HG03097 (cell line): ENCODE data around the gene C22orf31.

Experiments
- ATAC-seq: cut with Tn5 transposase; IDR thresholded peaks from one replicate; pipeline ENCODE4 v1.9.1; 2021; ENCODE audit not compliant: unreplicated experiment, low FRiP score

Gene C22orf31

GRCh38 chr22:29030618-29031226 is 30.9 kb downstream of the C22orf31 start:
- ATAC-seq, result no peak

- ATAC-seq, result no peak
These were observed 31.5 kb downstream of the C22orf31 start for GRCh38 chr22:29030016-29030617.

GRCh38 chr22:29029202-29030000 is 32.2 kb downstream of the C22orf31 start:
- no peak for ATAC-seq

- ATAC-seq, result no peak
These were observed 33.2 kb downstream of the C22orf31 start for GRCh38 chr22:29028468-29028867.

GRCh38 chr22:29026579-29026978 is 35.1 kb downstream of the C22orf31 start:
- no peak for ATAC-seq

GRCh38 chr22:29023172-29023796 is 38.3 kb downstream of the C22orf31 start:
- no peak for ATAC-seq

GRCh38 chr22:29022101-29022817 is 39.4 kb downstream of the C22orf31 start:
- ATAC-seq, result no peak

DNA sequence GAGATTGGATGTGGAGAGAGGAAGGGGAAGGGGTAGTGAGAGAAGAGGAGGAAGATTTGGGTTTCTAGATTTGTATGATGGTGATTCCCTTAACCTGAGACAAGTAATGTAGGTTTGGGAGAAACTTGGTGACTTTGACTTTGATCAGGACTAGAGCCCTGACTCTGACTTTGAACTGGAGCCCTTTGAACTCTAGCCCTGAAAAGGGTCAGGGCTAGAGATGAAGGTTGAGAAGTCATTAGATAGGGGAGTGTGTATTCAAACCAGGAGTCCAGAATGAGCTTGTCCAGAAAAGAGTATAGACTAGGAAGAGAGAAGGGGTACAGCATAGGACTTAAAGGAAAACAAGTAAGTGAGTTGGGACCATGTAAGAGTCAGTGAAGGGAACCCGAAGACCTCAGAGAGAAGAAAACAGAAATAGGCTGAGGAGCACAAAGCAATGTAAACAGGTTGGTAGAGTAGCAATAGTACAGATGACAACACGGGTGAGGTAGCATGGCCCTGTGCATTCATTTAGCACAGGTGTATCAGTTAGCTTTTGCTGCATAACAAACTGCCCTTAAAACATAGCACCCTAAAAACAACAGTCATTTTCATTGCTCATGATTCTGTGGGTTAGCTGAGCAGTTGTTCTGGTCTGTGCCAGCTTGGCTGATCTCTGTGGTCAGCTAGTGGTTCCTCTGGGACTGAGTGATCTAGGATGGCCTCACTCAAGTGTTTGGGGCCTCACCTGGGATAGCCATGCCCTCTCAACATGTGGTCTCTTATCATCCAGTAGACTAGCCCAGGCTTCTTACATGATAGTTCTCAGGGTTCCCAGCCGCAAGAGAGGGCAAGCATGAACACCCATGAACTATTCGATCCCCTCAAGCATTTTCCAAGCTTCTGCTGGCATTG is 43.1 kb downstream of the C22orf31 start:
- no peak for ATAC-seq

DNA sequence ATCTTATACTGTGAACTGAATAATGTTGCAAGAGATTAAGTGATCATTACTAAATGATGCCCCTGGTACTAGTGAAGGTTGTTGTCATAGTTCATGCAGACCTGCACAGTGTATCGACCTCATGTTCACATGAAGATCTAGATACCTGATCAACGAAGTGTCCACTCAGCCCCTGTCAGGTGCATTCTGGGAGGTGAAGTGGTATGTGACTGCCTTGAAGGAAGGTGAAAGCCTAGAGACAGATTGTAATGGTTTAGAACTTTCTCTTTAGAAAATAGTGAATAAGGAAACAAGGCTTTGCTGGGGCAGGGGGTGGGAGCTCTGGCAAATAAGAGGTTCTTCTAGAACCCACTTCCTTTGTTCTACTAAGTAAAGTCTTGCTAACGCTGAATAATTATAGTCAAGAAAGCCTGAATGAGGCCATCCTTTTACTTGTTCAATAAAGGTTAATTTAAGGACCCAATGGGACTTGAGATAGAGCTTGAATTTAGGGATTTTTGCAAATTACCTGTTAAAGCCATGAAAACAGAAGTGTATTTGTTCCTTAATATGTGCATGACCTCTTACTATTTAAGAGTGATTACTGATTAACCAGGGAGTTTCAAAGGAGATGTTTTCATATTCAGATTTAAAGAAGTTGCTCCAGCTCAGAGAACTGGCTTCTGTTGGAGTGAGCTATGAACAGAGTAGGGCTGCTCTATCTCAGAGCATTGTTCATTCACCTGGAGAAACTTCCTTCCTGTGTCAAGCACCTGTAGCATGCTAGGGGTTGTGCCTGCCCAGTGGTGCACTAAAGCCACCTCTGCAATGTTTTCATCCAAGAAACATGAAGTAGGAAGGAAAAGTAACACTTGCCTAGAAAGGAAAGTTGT is 45.3 kb downstream of the C22orf31 start:
- ATAC-seq, result no peak

- ATAC-seq, result no peak
These were observed 46.9 kb downstream of the C22orf31 start for GRCh38 chr22:29014773-29015172.

DNA sequence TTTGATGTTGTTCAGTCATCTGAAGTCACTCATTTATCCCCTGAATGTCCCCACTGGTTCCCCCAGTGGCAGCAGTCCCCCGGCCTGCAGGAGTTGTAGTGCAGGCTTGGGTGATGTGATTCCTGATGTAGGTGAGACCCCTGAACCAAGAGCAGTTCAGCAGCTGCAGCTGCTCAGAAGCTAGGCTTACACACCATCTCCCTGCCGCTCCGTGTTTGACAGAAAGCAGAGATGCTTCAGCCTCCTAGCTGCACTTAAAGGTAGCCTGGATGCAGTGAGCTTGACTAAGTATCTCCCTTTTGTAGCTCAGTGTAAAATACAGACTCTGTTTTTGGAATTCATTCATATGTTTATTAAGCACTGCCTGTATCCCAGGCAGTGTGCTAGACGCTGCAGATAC is 47.3 kb downstream of the C22orf31 start:
- ATAC-seq, result no peak

GRCh38 chr22:29012952-29013351 is 48.7 kb downstream of the C22orf31 start:
- no peak for ATAC-seq

DNA sequence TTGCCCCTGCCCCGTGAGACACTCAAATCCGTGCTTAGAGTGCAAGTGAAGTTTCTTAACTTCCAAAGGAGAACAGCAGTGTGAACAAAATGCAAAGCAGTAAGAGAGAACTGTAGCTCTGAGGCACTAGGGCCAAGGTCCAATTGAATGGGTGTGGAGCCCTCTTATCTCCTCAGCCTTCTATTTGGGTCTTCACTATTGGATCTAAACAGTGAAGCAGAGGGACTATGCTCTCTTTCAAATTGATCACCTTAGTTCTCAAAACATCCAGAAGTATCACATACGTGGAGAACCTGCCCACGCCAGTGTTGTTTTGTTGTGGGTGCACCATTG is 49.6 kb downstream of the C22orf31 start:
- ATAC-seq, result no peak

GRCh38 chr22:29011240-29012100 is 50.2 kb downstream of the C22orf31 start:
- ATAC-seq, result no peak

GRCh38 chr22:29009148-29009547 is 52.5 kb downstream of the C22orf31 start:
- no peak for ATAC-seq
